Fibroblast of peridontal ligament (primary cell): Measurements from ENCODE around the gene TMEM63C.

Source experiments
- DNase-seq: peaks from one replicate; pipeline ENCODE4 v3.0.0-alpha.2; 2010; ENCODE audit errors: extremely low read depth

The TMEM63C gene, protein sequence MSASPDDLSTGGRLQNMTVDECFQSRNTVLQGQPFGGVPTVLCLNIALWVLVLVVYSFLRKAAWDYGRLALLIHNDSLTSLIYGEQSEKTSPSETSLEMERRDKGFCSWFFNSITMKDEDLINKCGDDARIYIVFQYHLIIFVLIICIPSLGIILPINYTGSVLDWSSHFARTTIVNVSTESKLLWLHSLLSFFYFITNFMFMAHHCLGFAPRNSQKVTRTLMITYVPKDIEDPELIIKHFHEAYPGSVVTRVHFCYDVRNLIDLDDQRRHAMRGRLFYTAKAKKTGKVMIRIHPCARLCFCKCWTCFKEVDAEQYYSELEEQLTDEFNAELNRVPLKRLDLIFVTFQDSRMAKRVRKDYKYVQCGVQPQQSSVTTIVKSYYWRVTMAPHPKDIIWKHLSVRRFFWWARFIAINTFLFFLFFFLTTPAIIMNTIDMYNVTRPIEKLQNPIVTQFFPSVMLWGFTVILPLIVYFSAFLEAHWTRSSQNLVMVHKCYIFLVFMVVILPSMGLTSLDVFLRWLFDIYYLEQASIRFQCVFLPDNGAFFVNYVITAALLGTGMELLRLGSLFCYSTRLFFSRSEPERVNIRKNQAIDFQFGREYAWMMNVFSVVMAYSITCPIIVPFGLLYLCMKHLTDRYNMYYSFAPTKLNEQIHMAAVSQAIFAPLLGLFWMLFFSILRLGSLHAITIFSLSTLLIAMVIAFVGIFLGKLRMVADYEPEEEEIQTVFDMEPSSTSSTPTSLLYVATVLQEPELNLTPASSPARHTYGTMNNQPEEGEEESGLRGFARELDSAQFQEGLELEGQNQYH

DNA sequence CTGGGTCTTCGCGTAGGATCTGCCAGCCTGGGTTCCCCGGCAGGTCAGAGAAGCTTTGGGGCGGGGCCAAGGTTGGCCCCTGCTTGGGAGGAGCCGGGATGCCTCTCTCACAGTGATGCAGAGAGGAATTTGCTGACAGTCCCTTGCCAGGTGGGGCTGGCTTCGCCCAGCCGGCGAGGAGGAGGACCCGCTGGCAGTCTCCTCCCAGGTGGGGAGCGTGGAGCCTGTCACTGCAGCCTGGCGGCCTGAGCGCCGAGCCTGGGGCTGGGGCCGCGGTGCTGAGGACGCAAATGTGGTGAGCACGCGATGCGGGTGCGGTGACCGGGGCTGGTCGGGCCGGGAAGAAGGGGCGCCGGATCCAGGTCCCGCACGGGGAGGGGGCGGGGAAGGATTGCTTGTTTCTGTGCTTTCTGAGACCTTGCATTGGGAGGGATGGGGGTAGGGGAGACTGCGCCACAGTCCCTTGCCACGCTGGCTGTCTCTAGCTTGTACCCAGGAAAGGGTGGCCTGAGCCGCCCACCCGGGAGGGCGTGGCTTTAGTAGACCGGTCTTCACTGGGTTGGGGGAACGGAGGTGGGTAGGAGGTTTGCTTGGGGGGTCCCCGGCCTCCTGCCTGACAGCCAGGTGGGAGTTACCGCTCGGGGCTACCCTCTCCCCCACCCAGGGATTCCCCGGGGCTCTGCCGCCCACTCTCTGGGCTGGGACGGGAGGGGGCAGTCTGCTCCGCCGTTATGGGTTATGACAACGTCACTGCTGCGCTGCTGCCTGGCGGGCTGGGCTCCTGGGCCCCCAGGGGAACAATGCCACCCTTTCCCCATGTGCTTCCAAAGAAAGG lies at the start of gene TMEM63C:
Gene TMEM63C (plus strand): TSS at position 196 of the 835 bp plus-strand sequence. CDS start 37,016 bp downstream, outside the sequence.
- no peak for DNase-seq

DNA sequence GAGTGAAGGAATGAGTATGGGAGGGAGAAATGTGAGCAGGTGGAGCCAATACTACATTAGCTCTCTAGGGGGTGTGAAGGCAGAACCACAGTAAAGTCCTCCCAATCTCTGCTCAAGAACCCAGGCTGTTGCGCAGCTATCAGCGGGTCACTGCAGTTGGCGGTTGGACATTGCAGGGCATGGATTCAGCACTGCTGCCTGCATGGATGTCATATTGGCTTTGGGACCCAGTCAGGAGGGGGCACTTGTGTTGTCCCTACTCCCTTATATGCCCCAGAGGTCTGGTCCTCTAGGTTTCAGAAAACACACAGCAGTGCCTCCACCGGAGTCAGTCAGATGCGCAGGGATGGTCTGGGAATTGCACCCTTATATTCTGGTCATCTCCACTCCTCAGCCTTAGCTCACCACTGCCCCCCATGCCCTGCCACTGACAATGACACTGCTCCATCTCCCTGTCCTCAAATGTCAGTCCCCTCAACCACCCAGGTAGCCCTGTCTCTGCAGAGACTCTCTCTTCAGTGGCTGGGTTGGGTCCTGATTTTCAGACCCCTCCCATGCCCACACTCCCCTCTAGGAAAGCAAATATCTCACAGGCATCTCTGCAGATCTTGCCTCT lies 49.6 kb upstream of the TMEM63C start:
- no peak for DNase-seq

DNA sequence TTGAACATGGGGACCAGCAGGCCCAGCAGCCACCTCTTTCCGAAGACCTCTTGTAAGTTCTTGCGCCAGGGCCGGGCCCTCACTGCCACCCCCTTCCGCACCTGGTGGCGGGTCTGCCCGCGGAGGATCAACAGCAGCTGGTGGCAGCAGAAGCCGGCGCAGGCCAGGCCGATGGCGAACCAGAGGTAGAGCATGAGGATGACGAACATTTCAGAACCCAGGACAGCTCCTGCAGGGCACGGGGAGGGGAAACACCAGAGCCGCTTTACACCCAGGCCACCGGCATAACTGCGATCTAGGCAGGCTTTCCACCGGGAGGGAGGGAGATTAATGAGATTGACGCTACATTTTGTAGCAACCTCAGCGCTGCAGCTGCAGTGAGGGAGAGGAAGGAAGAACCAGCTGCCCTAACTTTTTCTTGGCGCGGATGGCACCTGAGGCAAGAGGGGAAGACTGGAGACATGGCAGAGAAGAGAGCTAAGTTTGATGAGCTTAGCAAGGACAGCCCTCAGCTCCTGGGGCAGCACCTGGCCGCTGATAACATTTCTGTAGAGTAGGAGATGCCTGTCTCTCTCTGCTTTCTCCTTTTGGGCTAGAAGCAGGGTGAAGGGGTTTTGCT lies 47.8 kb upstream of the TMEM63C start:
- peak; percentile 62 for DNase-seq

DNA sequence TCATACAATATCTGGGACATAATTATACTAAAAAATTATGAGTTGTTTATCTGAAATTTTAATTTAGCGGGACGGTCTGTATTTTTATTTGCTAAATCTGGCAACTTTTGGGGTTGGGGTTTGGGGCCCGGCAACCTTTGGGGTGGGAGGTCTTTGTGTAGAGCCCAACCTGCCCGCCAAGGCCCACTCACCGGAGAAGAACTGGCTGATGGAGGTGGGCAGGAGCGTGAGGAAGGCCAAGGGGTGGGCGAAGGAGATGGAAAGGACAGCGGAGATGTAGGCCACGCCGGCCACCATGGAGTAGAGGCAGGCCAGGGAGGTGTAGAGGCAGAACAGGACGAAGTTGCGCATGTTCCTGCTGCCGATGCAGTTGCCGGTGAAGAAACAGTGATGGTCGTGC lies 42.6 kb upstream of the TMEM63C start:
- DNase-seq: no peak

DNA sequence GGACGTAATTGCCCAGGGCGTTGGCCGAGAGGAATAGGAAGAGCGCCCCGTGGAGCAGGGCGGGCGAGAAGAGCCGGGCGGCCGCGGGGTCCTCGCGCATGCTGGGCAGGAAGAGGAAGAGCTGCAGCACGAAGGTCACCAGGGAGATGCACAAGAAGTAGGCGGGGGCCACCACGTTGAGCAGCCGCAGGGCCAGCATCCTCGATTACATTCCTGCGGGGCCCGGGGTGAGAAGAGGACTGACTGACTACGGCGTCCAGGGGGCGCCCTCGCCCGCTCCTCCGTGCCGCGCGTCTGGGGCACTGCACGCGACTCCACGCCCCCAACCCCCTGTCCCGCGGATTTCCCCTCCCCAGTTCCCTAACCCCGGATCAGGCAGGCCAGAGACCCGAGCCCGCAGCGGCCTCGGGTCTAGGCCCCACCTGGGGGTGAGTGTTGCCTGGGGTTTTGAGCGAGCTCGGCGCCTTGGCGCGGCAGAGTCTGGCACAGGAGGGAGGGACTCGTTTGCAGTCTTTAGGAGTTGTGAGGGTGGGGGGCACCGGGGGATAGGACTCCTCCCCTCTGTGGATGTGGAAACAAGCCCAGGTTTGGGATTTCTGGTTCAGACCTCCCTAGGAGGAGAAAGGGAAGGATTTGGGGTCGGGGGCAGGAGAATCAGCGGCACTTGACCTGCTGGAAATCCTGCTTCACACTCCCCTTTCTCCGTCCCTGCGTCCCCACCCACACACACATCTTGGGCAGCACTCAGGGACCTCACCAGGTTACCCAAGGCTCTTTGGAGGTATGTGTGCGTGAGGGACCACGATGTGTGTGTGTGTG lies 41.8 kb upstream of the TMEM63C start:
- DNase-seq: no peak

DNA sequence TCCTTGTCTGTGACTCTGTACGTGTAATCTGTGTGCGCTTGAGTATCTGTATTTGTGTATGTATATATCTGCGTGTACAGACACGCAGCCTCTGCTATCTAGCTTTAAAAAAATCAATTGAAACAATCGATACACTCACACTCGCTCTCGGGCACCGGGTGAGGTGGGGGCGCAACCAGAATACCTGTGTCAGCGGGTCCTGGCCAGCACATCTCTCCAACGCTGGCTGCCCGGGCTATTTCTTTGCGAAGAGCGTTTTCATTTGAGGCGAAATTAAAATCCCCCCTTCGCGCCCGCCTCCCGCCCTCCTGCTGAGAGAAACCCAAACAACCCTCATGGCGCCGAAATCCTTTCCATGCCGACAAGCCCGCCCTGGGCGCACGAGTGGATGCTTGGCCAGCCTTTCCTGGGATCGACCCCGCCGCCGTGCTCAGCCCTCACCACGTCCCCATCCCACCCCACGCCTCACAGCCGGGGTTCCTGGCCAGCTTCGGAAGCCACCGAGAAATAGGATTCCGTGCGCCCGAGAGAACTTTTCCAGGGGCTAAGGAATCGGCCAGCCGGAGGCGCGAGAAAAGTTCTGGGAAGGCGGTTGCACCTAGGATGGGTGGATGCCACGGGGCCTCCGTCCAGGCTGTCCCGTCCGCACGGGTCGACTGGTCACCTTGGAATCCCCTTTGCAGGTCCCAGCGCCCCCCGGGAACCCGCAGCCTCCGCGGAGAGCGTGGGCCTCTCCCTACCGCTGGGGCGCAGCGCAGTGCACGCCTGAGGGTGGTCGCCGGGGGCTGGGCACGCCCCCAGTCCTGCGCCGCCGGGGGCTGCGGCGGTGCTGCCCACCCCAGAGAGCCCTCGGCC lies 41.0 kb upstream of the TMEM63C start:
- DNase-seq: no peak

DNA sequence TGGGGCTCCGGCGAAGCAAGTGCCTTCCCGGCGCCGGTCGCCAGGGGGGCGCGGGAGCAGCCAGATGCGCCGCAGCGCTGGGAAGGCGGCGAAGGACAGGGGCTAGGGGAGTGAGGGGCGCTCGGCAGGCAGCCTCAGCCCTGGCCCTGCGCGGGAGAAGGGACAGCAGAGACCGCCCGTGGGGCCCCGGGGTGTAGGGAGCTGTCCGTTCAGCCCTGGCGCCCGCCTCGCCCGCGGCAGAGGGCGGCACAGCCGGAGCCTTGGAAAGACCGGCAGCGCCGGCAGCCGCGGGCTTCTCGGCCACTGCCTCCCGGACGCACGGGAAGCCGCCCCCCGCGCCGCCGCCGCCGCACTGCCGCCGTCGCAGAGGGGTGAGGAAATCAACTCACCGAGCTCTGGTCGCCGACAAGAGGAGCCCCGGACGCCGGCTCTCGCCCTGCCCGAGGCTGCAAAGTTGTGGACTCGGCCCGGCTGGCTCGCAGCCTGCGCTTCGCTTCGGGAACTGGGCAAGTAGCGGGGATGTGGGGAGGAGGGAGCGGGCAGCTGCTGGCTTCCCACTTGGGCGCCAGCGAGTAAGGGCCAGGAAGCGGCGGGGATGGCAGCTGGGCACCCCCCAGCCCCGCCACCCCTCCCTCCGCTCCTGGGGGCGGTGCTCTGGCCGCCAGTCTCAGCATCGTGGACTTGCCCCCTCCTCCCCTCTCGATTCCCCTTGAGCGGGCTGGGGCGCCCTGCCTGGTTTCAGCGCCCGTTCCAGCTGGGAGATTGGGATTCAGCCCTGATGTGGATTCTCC lies 40.2 kb upstream of the TMEM63C start, which contains the start of gene ZDHHC22:
Gene ZDHHC22 (minus strand): TSS at position 578 of the 791 bp plus-strand sequence. CDS start 2,053 bp downstream, outside the sequence.
- DNase-seq: no peak

DNA sequence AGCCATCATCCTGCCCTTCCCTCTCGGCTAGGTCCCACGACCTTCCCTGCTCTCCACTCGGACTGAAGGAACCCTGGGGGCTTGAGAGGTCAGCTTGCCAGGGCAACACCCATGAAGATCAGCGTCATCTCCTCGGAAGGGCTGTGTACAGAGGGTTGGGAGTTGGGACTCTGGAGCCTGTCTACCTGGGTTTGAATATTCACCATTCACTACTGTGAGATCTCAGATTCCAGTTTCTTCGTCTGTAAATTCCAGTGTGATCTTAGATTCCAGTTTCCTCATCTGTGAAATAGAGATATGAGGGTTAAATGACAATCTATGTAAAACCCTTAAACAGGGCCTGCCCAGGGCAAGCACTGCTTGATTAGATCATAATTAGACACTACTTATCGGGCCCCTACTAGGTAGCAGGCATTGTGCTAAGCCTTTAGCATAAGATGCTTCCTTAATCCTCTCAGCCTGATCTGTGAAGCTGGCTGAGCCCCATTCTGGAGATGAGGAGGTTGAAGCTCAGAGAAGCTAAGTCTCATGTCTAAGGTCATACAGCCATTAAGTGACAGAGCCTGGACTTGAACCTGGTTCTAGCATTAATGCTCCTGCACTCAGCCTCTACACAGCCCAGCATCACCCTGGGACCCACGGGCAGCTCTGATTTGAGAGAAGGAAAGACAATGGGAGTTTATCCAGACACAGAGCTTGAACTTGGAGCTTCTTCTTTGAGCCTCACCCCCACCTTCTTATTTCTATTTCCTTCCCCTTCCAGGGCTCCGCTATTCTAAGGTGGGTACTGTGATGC lies 39.4 kb upstream of the TMEM63C start:
- no peak for DNase-seq

DNA sequence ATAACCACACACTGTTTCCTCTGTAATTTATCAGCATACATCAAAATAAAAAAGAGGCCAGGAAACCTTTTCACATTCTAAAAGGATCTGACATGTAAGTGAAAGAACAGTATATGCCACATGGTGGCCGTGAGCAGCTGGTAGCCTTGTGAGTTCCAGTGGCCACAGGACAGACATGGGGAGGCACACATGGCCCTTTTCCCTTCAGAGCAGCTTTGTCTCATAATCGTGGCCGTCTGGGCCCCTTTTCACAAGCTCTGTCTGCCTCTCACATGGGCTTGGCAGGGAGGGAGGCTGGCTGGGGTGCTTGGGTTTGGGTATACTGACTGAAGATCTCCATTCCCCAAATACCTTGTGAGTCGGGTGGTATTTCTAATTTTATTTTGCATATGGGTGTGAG lies 38.5 kb upstream of the TMEM63C start:
- no peak for DNase-seq

DNA sequence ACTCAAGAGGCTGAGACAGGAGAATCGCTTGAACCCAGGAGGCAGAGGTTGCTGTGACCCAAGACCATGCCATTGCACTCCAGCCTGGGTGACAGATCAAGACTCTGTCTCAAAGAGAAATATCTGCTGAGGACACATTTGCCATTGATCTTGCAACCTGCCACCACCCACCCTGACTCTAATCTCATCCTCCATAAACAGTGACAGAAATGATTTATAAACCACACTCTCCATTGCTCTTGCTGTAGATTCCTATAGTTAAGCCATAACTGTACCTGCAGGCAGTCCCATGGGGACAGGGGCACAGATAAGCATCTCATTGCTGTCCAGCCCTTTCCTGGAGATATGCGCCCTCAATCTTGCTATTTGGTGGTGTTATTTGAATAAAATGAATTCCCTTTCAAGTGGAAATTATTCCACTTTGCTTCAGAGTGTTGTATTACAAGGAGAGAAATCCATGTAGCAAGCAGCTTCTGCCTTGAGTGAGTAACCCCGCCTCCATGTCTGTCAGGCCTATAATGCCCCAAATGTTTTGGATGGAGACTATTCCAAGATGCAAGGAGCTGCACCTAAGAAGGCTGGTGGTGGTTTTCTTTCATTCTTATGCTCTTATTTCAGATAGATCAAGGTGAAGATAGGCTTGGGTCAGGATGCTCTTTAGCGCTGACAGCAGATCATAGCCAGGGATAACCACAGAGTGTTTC lies 37.0 kb upstream of the TMEM63C start:
- DNase-seq: no peak

DNA sequence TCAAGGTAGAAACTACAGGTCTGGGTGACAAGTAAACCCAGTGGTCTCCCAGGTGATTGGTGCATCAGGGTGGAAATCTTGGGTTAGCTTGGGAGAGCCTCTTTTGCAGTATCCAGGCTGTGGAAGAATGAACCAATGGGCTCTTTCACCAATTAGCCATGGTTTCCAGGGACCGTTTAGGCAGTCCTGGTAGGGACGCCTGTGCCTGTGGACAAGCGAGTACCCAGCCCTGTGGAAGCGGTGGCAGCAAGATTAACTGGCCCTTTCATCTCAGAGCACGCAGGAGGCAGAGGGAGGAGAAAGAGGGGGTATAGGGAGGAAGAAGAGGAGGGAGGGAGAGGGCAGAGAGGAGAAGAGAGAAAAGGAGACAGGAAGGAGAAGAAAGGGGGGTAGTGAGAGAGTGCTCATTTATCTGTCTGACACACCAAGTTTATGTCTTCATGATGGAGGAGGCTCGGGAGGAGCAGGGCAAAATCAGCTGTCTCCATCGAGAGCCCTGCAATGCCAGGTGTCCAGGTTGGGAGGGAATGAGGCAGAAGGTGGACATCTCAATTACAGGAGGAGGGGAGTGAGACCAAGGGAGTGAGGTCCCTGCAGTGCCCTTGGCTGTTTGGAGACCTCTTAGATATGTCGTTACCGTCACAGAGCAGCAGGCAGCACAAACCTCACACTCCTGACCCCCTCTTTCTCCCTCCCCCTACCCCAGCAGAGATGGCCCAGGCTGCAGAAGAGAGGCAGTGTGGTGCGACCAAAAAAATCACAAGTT lies 35.4 kb upstream of the TMEM63C start:
- no peak for DNase-seq

DNA sequence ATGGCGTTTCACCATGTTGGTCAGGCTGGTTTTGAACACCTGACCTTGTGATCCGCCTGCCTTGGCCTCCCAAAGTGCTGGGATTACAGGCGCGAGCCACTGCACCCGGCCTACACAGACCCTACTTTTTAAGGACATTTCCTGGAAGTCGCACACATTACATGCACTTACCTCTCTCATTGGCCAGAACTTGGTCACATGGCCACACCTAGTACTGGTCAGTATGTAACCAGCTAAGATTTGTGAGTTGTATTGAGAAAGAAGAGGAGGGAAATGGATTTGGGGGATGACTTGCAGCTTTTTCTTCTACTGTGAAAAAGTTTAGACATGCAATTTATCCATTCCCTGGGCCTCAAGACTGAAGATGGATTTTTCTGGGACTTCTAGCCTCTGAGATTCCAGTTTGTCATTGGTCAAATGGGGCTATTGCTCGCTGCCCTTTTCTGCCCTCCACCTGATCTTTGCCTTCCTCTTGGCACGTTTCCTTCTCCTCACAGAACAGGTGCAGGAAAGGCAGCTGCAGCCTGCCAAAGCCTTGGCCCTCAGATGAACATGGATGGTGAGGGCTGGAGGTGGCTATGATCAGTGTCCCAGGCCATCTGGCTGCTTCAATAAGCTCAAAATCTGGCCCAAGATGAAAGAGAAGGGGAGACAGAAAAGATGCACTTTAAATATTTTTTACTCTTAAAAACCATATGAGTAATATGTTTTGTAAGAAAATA lies 32.9 kb upstream of the TMEM63C start:
- DNase-seq: no peak

DNA sequence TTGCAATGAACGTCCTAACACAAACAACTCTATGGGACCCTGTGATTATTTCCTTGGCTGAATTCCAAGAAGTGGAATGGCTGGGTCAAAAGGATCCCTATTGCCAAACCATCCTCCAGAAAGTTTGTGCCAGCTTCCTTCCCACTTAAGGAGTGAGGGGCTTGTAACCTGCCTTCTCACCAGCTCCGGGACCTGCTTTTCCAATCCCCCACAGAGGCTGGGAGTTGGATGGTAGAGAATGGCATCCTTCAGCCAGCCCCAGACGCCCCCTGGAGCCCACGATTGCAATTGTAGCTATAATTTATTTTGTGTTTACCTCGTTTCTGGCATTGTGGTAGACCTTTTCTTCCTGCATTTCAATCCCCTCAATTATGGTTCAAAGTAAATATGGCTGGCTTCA lies 30.4 kb upstream of the TMEM63C start:
- no peak for DNase-seq

DNA sequence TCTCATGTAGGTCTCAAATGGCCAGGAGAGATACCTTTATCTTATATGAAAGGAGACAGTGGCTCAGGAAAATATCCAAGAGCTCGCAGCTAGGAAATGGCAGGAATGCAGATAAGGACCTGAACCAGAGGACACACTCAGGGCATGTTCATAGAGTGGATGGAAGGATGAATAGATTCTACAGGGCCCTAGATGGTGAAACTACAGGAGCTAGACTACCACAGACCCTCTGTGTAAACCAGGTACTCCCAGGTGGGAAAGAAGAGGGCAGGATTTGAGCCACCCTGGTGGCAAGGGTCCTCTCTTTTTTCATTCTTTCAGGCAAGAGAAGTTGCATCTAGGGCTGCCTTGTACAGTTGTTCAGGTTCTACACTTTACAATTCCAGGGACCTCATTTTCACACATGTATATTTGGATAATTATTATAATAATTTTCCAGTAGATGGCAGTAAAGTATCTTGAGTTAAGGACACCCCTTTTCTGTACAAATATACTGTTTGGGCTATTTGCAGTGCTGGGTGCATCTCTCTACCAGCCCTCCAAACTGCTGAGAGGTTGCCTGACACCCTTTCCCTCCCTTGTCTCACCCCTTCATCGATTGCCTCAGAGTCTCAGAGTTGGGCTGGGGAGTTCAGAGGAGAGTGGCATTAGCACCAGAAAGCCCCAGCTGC lies 29.5 kb upstream of the TMEM63C start:
- DNase-seq: peak; percentile 45

DNA sequence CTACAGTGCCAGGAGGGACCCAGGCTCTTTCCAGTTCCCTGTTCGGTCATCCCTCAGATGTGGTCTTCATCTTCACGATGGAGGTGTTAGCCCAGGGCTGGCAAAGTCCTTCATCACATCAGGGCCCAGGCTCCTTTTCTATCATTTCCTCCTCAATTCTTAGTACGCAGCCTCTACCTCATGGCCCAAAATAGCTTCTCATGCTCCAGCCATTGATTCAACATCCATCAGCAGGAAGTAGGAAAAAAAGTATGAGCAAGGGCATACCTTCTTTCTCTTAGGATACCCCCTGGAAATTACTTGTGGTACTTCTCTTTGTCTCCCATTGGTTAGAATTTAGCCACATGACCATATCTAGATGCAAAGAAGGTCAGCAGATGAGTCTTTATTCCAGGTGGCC lies 27.8 kb upstream of the TMEM63C start:
- DNase-seq: no peak
